Measurements from ENCODE around the gene UBE3B.

The UBE3B gene

DNA sequence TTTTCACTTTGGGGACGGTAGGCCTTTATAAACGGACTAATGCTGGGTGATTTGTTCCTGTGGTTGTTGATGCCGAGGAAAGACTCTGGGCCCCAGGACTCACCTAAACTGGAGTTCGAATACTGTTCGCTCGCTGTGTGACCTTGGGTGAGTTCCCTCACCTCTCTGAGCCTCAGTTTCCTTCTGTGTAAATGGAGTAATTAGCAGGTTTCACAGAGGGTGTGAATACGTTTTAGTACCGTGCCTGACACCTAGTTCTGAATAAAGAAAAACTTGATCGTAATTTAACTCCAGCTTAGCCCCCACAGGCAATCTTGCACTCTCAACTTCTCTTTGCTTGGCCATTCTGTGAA lies 505 bp downstream of the UBE3B start:
- no peak for DNase-seq (ENCODE audit: low read depth in 1 of 2, low spot score in 1 of 2)
- TF ChIP-seq REST (IDR thresholded peaks at IDR 0.05; ENCODE audit: insufficient replicate concordance, low read depth) (no peak), CTCF (IDR thresholded peaks at IDR 0.05; ENCODE audit: insufficient read depth, low read length) (no peak), GABPA (IDR thresholded peaks at IDR 0.05; ENCODE audit: low read depth) (no peak), SPI1 (IDR thresholded peaks at IDR 0.05; ENCODE audit: borderline replicate concordance, low read depth) (no peak), POLR2AphosphoS5 (IDR thresholded peaks at IDR 0.05; ENCODE audit: low read depth) (no peak)
- H3K27ac ChIP-seq (replicated peaks): peak overlapping the region; percentile 99

DNA sequence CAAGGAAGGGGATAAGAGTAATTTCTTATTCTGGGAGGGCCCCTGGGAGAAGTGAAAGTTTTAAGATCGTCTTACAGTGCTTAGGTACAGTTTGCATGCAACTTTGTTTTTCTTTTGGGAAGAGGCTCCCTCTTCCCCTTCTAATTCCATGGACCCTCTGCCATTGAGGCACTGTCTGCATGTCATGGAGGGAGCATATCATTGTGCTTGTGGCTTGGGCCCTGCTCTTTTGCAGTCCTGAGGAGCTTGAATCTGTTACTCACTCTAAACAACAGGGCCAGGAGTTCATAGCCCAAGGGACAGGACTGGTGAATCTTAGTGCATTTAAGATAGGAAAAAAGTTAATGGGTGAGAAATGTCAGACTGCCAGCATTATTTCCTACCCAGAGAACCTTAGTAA lies 2.3 kb downstream of the UBE3B start:
- no peak for DNase-seq (ENCODE audit: low read depth in 1 of 2, low spot score in 1 of 2)
- Histone ChIP-seq H3K27ac (replicated peaks) (no peak overlapping the region), H3K27me3 (ENCODE audit: insufficient read depth, poor library complexity, severe bottlenecking) (no peaks in the 10 kb centered on the region), H3K4me3 (replicated peaks; ENCODE audit: insufficient read depth, low read length) (no peak overlapping the region)
- TF ChIP-seq SPI1 (IDR thresholded peaks at IDR 0.05; ENCODE audit: borderline replicate concordance, low read depth): no peak
- no peak for TF ChIP-seq REST (IDR thresholded peaks at IDR 0.05; ENCODE audit: insufficient replicate concordance, low read depth)
- no peak for TF ChIP-seq CTCF (IDR thresholded peaks at IDR 0.05; ENCODE audit: insufficient read depth, low read length)
- no peak for TF ChIP-seq GABPA (IDR thresholded peaks at IDR 0.05; ENCODE audit: low read depth)
- no peak for TF ChIP-seq POLR2AphosphoS5 (IDR thresholded peaks at IDR 0.05; ENCODE audit: low read depth)

More for the DNA sequence above, 505 bp downstream of the UBE3B start:
- peak overlapping the region; percentile 99 for H3K4me3 ChIP-seq (replicated peaks; ENCODE audit: insufficient read depth, low read length)
- H3K27me3 ChIP-seq (ENCODE audit: insufficient read depth, poor library complexity, severe bottlenecking): no peaks in the 10 kb centered on the region

DNA sequence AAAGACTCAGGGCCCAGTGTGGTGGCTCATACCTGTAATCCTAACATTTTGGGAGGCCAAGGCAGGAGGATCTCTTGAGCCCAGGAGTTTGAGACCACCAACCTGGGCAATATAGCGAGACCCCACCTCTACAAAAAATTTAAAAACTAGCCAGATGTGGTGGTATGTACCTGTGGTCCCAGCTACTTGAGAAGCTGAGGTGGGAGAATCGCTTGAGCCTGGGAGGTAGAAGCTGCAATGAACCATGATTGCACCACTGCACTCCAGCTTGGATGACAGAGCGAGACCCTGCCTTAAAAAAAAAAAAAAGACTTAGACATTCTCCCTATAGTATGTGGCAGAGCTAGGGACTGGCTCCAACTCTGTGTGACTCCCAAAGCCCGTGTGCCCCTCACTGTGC lies 2.9 kb downstream of the UBE3B start:
- TF ChIP-seq REST (IDR thresholded peaks at IDR 0.05; ENCODE audit: insufficient replicate concordance, low read depth) (no peak), SPI1 (IDR thresholded peaks at IDR 0.05; ENCODE audit: borderline replicate concordance, low read depth) (no peak), POLR2AphosphoS5 (IDR thresholded peaks at IDR 0.05; ENCODE audit: low read depth) (no peak), CTCF (IDR thresholded peaks at IDR 0.05; ENCODE audit: insufficient read depth, low read length) (no peak), GABPA (IDR thresholded peaks at IDR 0.05; ENCODE audit: low read depth) (no peak)
- H3K4me3 ChIP-seq (replicated peaks; ENCODE audit: insufficient read depth, low read length): no peak overlapping the region
- no peaks in the 10 kb centered on the region for H3K27me3 ChIP-seq (ENCODE audit: insufficient read depth, poor library complexity, severe bottlenecking)
- H3K27ac ChIP-seq (replicated peaks): no peak overlapping the region
- DNase-seq (ENCODE audit: low read depth in 1 of 2, low spot score in 1 of 2): no peak
